ENCODE measurements around the gene ZAP70.

The ZAP70 gene

GRCh38 chr2:97758131-97758705 is 44.8 kb downstream of the ZAP70 start:
- no peak for TF ChIP-seq CTCF (IDR thresholded peaks at IDR 0.05; ENCODE audit: low read depth, low read length)
- DNase-seq (ENCODE audit: extremely low read depth, low read depth), result no peak

- DNase-seq (ENCODE audit: extremely low read depth, low read depth), result no peak
- TF ChIP-seq CTCF (IDR thresholded peaks at IDR 0.05; ENCODE audit: low read depth, low read length), result no peak
Observed at GRCh38 chr2:97759727-97760407, 46.5 kb downstream of the ZAP70 start.

- DNase-seq (ENCODE audit: extremely low read depth, low read depth), result no peak
- TF ChIP-seq CTCF (IDR thresholded peaks at IDR 0.05; ENCODE audit: low read depth, low read length), result no peak
Observed at GRCh38 chr2:97760480-97761049, 47.2 kb downstream of the ZAP70 start.

GRCh38 chr2:97761192-97761591 is 47.8 kb downstream of the ZAP70 start:
- DNase-seq (ENCODE audit: extremely low read depth, low read depth), result no peak
- TF ChIP-seq CTCF (IDR thresholded peaks at IDR 0.05; ENCODE audit: low read depth, low read length), result no peak

- TF ChIP-seq CTCF (IDR thresholded peaks at IDR 0.05; ENCODE audit: low read depth, low read length), result no peak
- no peak for DNase-seq (ENCODE audit: extremely low read depth, low read depth)
Observed at GRCh38 chr2:97763176-97763845, 49.9 kb downstream of the ZAP70 start.

- DNase-seq (ENCODE audit: extremely low read depth, low read depth), result no peak
- TF ChIP-seq CTCF (IDR thresholded peaks at IDR 0.05; ENCODE audit: low read depth, low read length), result no peak
Observed at GRCh38 chr2:97764559-97765263, 51.3 kb downstream of the ZAP70 start.

All from AG09319 (cell line).